Sigmoid colon (tissue), 3 donors: Measurements from ENCODE around the gene RBFOX2.

Source experiments
- POLR2A ChIP-seq, 2 donors: fragments of 450-650 bp; IDR thresholded peaks; one replicate each; pipeline ENCODE4 v1.6.1; 2016; ENCODE audit warnings: antibody characterized with exemption in 2 of 2, mild to moderate bottlenecking in 2 of 2, moderate library complexity in 2 of 2
- TF ChIP-seq, protein P1 (sequence below), 4 experiments: fragments of 450-650 bp in 3 of 4; fragments of 200-600 bp in 1 of 4; IDR thresholded peaks; one replicate each; pipeline ENCODE4 v1.5.1; 2016 to 2019; ENCODE audit warnings: antibody characterized with exemption in 4 of 4, mild to moderate bottlenecking in 3 of 4, moderate library complexity in 2 of 4

- no peak for TF ChIP-seq POLR2A (IDR thresholded peaks at IDR 0.05)
- TF ChIP-seq, protein P1, sequence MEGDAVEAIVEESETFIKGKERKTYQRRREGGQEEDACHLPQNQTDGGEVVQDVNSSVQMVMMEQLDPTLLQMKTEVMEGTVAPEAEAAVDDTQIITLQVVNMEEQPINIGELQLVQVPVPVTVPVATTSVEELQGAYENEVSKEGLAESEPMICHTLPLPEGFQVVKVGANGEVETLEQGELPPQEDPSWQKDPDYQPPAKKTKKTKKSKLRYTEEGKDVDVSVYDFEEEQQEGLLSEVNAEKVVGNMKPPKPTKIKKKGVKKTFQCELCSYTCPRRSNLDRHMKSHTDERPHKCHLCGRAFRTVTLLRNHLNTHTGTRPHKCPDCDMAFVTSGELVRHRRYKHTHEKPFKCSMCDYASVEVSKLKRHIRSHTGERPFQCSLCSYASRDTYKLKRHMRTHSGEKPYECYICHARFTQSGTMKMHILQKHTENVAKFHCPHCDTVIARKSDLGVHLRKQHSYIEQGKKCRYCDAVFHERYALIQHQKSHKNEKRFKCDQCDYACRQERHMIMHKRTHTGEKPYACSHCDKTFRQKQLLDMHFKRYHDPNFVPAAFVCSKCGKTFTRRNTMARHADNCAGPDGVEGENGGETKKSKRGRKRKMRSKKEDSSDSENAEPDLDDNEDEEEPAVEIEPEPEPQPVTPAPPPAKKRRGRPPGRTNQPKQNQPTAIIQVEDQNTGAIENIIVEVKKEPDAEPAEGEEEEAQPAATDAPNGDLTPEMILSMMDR (IDR thresholded peaks at IDR 0.05), result no peak
Observed at GRCh38 chr22:36065462-36065774, 36.8 kb upstream of the RBFOX2 start.
